BJ (cell line): Measurements from ENCODE around the gene CAPN14. TPM values are rescaled to one million over a fixed set of nuclear protein-coding genes. Genes with fewer than 3 reads are reported as not detected.

Experiments
- CTCF ChIA-PET: fragments of 350-600 bp; formaldehyde crosslinking; extraction: SDS; loops from one replicate; lab custom pipeline; 2021; ENCODE audit warnings: antibody characterized with exemption, inconsistent platforms; lab: Yijun Ruan, JAX
- POLR2A ChIA-PET: fragments of 300-600 bp; sonication (Branson Sonifier 250); formaldehyde crosslinking; extraction: SDS; loops from one replicate; lab custom pipeline; 2021; ENCODE audit warnings: antibody characterized with exemption; lab: Charles Lee
- DNase-seq: peaks from one replicate; pipeline ENCODE4 v3.0.0-alpha.2; 2011; ENCODE audit warnings: low read depth
- H3K27me3 ChIP-seq: 2 replicates; pipeline ENCODE4 v1.6.0; 2011; ENCODE audit warnings: low read length; ENCODE audit not compliant: control insufficient read depth, insufficient read depth
- H3K36me3 ChIP-seq: 2 replicates; pipeline ENCODE4 v1.5.1; 2011; ENCODE audit warnings: low read length; ENCODE audit not compliant: control insufficient read depth, insufficient read depth
- H3K4me3 ChIP-seq: 2 replicates; pipeline ENCODE4 v1.5.1; 2011; ENCODE audit warnings: low read depth, mild to moderate bottlenecking, control low read depth, low read length
- polyA minus RNA-seq: library from RNA; depleted of rRNA, polyadenylated mRNA; stranded (reverse); fragments of >200 nt; gene quantifications from 2 replicates; pipeline ENCODE4 v1.2.3, GENCODE V29; 2011; rRNA and poly(A)+ RNA removed
- polyA plus RNA-seq: library from polyadenylated mRNA; depleted of rRNA; stranded (reverse); fragments of >200 nt; gene quantifications from 2 replicates; pipeline ENCODE4 v1.2.3, GENCODE V29; 2011; rRNA removed
- TF ChIP-seq, protein P1 (sequence below): IDR thresholded peaks from 2 replicates; pipeline ENCODE4 v1.5.1; 2011; ENCODE audit warnings: low read depth, mild to moderate bottlenecking, control low read depth, inconsistent platforms, low read length, moderate library complexity; ENCODE audit not compliant: insufficient read depth

The CAPN14 gene, protein sequence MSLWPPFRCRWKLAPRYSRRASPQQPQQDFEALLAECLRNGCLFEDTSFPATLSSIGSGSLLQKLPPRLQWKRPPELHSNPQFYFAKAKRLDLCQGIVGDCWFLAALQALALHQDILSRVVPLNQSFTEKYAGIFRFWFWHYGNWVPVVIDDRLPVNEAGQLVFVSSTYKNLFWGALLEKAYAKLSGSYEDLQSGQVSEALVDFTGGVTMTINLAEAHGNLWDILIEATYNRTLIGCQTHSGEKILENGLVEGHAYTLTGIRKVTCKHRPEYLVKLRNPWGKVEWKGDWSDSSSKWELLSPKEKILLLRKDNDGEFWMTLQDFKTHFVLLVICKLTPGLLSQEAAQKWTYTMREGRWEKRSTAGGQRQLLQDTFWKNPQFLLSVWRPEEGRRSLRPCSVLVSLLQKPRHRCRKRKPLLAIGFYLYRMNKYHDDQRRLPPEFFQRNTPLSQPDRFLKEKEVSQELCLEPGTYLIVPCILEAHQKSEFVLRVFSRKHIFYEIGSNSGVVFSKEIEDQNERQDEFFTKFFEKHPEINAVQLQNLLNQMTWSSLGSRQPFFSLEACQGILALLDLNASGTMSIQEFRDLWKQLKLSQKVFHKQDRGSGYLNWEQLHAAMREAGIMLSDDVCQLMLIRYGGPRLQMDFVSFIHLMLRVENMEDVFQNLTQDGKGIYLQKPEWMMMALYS
- polyA plus RNA-seq, result 0.10 TPM in 2 replicates
- 0.14 TPM in 1 of 2 replicates, not detected in the other for polyA minus RNA-seq

DNA sequence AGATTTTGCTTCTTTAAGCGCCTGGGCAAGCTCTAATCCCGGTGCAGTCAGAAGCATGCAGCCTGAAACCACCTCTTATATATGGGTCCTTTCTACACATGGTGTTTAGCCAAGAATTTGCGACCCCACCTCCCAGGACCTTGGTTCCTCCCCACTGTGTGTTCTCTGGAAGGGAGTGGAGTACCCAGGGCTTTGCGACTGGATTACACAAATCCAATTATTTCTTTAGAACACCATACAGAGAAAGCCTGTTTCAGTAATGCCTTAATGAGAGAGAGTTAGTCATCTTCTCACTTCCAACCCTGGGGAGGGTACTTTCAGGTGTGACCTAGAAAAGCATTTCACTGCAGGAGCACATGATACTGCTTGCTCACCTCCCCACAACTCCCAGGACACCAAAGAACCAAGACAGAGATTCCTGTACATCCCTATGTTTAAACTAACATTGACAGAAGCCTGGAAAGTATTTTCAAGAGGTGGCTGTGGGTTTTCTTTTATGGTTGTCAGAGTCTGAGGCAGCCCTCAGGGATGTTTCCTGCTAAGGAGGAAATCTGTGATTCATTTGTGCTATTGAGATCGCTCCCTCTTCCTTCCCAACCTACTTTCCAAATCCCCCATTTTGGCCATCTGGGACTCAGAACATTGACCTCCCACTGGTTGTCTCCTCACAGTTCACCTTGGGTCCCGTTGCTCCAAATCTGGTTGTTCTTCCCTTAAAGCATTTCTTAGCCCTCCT is at the start of gene CAPN14:
Gene CAPN14 (minus strand): TSS at position 51 of the 736 bp plus-strand sequence. CDS start 12,068 bp downstream, outside the sequence.
- POLR2A ChIA-PET, result no interaction called here
- no peak within 1 kb of the TSS for H3K4me3 ChIP-seq
- peaks cover 8% of the 10 kb centered on the region for H3K27me3 ChIP-seq
- H3K36me3 ChIP-seq, result no peaks in the 10 kb centered on the region
- no peak for DNase-seq
- CTCF ChIA-PET, result interaction anchor here (1.5 kb wide), 1 partner anchor 16 kb away, joined by 8 read pairs; the partner anchor contains the start of gene EHD3
- TF ChIP-seq, protein P1, sequence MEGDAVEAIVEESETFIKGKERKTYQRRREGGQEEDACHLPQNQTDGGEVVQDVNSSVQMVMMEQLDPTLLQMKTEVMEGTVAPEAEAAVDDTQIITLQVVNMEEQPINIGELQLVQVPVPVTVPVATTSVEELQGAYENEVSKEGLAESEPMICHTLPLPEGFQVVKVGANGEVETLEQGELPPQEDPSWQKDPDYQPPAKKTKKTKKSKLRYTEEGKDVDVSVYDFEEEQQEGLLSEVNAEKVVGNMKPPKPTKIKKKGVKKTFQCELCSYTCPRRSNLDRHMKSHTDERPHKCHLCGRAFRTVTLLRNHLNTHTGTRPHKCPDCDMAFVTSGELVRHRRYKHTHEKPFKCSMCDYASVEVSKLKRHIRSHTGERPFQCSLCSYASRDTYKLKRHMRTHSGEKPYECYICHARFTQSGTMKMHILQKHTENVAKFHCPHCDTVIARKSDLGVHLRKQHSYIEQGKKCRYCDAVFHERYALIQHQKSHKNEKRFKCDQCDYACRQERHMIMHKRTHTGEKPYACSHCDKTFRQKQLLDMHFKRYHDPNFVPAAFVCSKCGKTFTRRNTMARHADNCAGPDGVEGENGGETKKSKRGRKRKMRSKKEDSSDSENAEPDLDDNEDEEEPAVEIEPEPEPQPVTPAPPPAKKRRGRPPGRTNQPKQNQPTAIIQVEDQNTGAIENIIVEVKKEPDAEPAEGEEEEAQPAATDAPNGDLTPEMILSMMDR, result no peak

DNA sequence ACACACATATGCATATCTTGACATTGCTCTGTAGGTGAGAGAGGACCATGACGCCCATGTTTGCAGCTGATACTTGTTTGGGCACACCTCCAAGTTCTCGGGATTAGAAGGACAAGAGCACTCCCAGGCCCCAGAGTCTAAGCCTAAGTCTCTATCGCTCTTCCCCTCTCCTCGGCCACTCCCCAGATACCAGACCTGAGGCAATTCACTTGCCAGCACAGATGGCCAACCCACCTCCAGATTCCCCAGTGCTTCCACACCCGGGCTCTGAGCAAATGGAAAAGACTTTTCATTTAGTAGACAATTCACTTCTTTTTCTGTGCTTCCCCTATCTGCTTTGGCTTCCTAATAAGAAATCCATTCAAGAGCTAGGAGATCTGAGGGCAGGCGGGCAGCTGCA is 49.5 kb upstream of the CAPN14 start:
- DNase-seq, result no peak

DNA sequence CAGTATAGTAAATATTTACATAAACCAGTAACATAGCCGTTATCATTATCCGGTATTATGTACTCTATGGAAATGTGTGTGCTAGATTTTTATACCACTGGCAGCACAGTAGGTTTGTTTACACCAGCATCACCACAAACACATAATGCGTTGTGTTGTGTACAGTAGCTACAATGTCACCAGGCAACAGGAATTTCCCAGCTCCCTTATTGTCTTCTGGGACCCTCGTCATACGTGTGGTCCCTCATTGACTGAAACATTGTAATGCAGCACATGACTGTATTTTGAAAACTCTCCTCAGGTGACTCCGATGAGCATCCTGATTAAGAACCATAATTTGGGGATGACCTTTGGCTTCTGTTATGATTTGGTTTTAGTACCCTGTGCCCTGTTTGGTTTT is 47.9 kb upstream of the CAPN14 start:
- no peaks in the 10 kb centered on the region for H3K27me3 ChIP-seq
- TF ChIP-seq, protein P1, result no peak
- POLR2A ChIA-PET, result no interaction called here
- H3K36me3 ChIP-seq, result peaks cover 25% of the 10 kb centered on the region
- H3K4me3 ChIP-seq, result no peak overlapping the region
- DNase-seq, result no peak
- CTCF ChIA-PET, result no interaction called here

More for the DNA sequence above, 49.5 kb upstream of the CAPN14 start:
- CTCF ChIA-PET, result interaction anchor here (1.0 to 1.2 kb wide), 2 partner anchors 21 to 97 kb away, joined by 3 to 6 read pairs; no protein-coding TSS in a partner anchor
- Histone ChIP-seq H3K36me3 (peaks cover 12% of the 10 kb centered on the region), H3K4me3 (no peak overlapping the region), H3K27me3 (no peaks in the 10 kb centered on the region)
- TF ChIP-seq, protein P1, result no peak
- POLR2A ChIA-PET, result no interaction called here

DNA sequence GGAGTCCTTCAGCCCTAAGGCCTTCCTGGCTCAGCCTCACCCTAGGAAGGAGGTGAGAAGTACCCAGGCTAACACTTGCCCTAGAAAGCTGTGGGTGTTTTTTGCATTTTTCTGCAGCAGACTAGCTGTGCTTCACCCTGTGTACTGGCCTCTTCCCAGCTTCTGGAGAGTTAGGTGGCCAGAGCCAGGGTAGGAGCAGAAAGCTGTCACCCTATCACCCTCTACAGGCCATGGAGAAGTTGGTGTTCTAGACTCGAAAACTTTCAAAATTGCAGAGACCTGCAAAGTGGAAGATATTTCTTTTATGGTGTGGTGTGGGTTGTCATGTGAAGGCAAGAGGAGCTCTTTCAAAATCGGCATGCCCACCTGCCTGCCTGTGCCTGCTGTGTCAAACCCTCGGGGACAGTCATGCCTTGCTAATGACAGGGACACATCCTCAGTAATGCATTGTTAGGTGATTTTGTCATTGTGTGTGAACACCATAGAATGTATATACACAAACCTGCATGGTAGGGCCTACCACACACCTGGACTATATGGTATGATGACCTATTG is 46.4 kb upstream of the CAPN14 start:
- Histone ChIP-seq H3K36me3 (peaks cover 25% of the 10 kb centered on the region), H3K27me3 (no peaks in the 10 kb centered on the region), H3K4me3 (no peak overlapping the region)
- ChIA-PET POLR2A (no interaction called here), CTCF (interaction anchor here (0.6 kb wide), 1 partner anchor 25 kb away, joined by 3 read pairs; no protein-coding TSS in a partner anchor)
- DNase-seq, result no peak
- TF ChIP-seq, protein P1, result no peak
